CD14-positive monocyte (primary cell): ENCODE measurements around the gene STX8. TPM values are rescaled to one million over a fixed set of nuclear protein-coding genes. Genes with fewer than 3 reads are reported as not detected.

ENCODE experiments used
- DNase-seq, 3 donors: peaks; one replicate each; pipeline ENCODE4 v3.0.0-alpha.2; 2011 to 2022
- H2AFZ ChIP-seq: 2 replicates; pipeline ENCODE4 v1.6.0; 2012; ENCODE audit warnings: mild to moderate bottlenecking, low read depth, low read length, inconsistent platforms; ENCODE audit not compliant: insufficient read depth, poor library complexity, severe bottlenecking
- H3K27ac ChIP-seq, 2 donors: 1 replicate in 1 of 2; 2 replicates in 1 of 2; pipeline ENCODE4 v1.5.1; 2012 to 2013; ENCODE audit warnings: low read length in 2 of 2, control low read depth in 1 of 2, inconsistent platforms in 1 of 2, low read depth in 1 of 2, mild to moderate bottlenecking in 1 of 2
- H3K27me3 ChIP-seq, 2 donors: one replicate each; pipeline versions ENCODE4 v1.6.0 to v1.6.1; 2011 to 2013; ENCODE audit warnings: low read length in 2 of 2; ENCODE audit not compliant: control insufficient read depth in 2 of 2, insufficient read depth in 2 of 2
- H3K36me3 ChIP-seq, 2 donors: replicated peaks in 1 of 2; 1 replicate in 1 of 2; 2 replicates in 1 of 2; pipeline versions ENCODE4 v1.5.1 to v1.6.1; 2012 to 2013; ENCODE audit warnings: low read length in 2 of 2, control low read depth in 1 of 2, inconsistent platforms in 1 of 2, mild to moderate bottlenecking in 1 of 2; ENCODE audit not compliant: insufficient read depth in 2 of 2, control insufficient read depth in 1 of 2
- H3K4me1 ChIP-seq, 2 donors: 1 replicate in 1 of 2; 2 replicates in 1 of 2; pipeline versions ENCODE4 v1.5.1 to v1.6.1; 2012 to 2013; ENCODE audit warnings: low read length in 2 of 2, control low read depth in 1 of 2, inconsistent platforms in 1 of 2, mild to moderate bottlenecking in 1 of 2, moderate library complexity in 1 of 2; ENCODE audit not compliant: insufficient read depth in 2 of 2, control insufficient read depth in 1 of 2
- H3K4me2 ChIP-seq: replicated peaks from 2 replicates; pipeline ENCODE3; 2012; ENCODE audit warnings: low read length, moderate library complexity, mild to moderate bottlenecking; ENCODE audit not compliant: poor library complexity, severe bottlenecking; ENCODE audit errors: extremely low read depth
- H3K4me3 ChIP-seq, 3 experiments: fragments of 200-600 bp in 1 of 3; sonication (generic) in 1 of 3; replicated peaks in 1 of 3; 1 replicate in 2 of 3; 2 replicates in 1 of 3; pipeline ENCODE4 v1.5.1; 2011 to 2013; ENCODE audit warnings: low read length in 3 of 3, mild to moderate bottlenecking in 3 of 3, control low read depth in 2 of 3, low read depth in 2 of 3, inconsistent platforms in 1 of 3, moderate library complexity in 1 of 3
- H3K79me2 ChIP-seq: 2 replicates; pipeline ENCODE4 v1.6.0; 2012; ENCODE audit warnings: mild to moderate bottlenecking, control low read depth, inconsistent platforms, low read length, moderate library complexity; ENCODE audit not compliant: insufficient read depth
- H3K9ac ChIP-seq: 2 replicates; pipeline ENCODE4 v1.6.0; 2017; ENCODE audit warnings: low read length, mild to moderate bottlenecking; ENCODE audit not compliant: insufficient read depth, poor library complexity, severe bottlenecking
- H3K9me3 ChIP-seq, 2 donors: replicated peaks in 1 of 2; 1 replicate in 1 of 2; 2 replicates in 1 of 2; pipeline versions ENCODE4 v1.5.1 to v1.6.1; 2012 to 2013; ENCODE audit warnings: low read length in 2 of 2, control low read depth in 1 of 2; ENCODE audit not compliant: control insufficient read depth in 1 of 2, insufficient read depth in 1 of 2
- H4K20me1 ChIP-seq: 2 replicates; pipeline ENCODE4 v1.6.0; 2012; ENCODE audit warnings: mild to moderate bottlenecking, low read length, control low read depth, moderate library complexity; ENCODE audit not compliant: insufficient read depth
- H3K27ac Mint-ChIP-seq, 7 donors: one replicate each; pipeline ENCODE4 v1.8.0; 2020; ENCODE audit warnings: mild to moderate bottlenecking in 7 of 7, mixed read lengths in 7 of 7, moderate library complexity in 6 of 7, inconsistent platforms in 2 of 7
- H3K27me3 Mint-ChIP-seq, 3 donors: one replicate each; pipeline ENCODE4 v1.8.0; 2021 to 2022; ENCODE audit warnings: low read depth in 3 of 3, mild to moderate bottlenecking in 3 of 3, mixed read lengths in 3 of 3, moderate library complexity in 3 of 3, inconsistent platforms in 1 of 3
- H3K36me3 Mint-ChIP-seq, 2 donors: one replicate each; pipeline ENCODE4 v1.8.0; 2020; ENCODE audit warnings: mixed read lengths in 2 of 2, inconsistent platforms in 1 of 2, mild to moderate bottlenecking in 1 of 2
- H3K4me1 Mint-ChIP-seq: one replicate; pipeline ENCODE4 v1.8.0; 2020; ENCODE audit warnings: mild to moderate bottlenecking, mixed read lengths
- H3K4me3 Mint-ChIP-seq, 2 donors: one replicate each; pipeline ENCODE4 v1.8.0; 2020; ENCODE audit warnings: mild to moderate bottlenecking in 2 of 2, mixed read lengths in 2 of 2, moderate library complexity in 1 of 2
- H3K9me3 Mint-ChIP-seq, 7 donors: one replicate each; pipeline ENCODE4 v1.8.0; 2020 to 2022; ENCODE audit warnings: mixed read lengths in 7 of 7, mild to moderate bottlenecking in 6 of 7, moderate library complexity in 6 of 7, inconsistent platforms in 2 of 7
- WGBS: methylation state at CpG from one replicate; pipeline ENCODE4 v1.1.5; 2013; ENCODE audit warnings: missing lambda C conversion rate; ENCODE audit not compliant: insufficient coverage; 5-methylcytosine and 5-hydroxymethylcytosine counted together
- intact Hi-C, 2 donors: fragments of 100-400 bp; cut with micrococcal nuclease; formaldehyde crosslinking; loops; one replicate each; pipeline versions ENCODE4 v1.15.0 to v1.15.1; 2023
- polyA plus RNA-seq, 3 donors: library from polyadenylated mRNA; depleted of rRNA in 1 of 3; unstranded in 2 of 3; stranded (reverse) in 1 of 3; fragments of 300-500 nt in 2 of 3; fragments of >200 nt in 1 of 3; fragmentation: Illumina TruSeq in 2 of 3; gene quantifications; 1 replicate in 2 of 3; 2 replicates in 1 of 3; pipeline ENCODE4 v1.2.3, GENCODE V29; 2012 to 2021
- TF ChIP-seq, protein P1 (sequence below): fragments of 200-600 bp; IDR thresholded peaks from one replicate; pipeline ENCODE4 v1.8.0; 2022; ENCODE audit warnings: antibody characterized with exemption, mild to moderate bottlenecking

The STX8 gene
- polyA plus RNA-seq, 3 donors = 44.4 to 170 (median 142) TPM

DNA sequence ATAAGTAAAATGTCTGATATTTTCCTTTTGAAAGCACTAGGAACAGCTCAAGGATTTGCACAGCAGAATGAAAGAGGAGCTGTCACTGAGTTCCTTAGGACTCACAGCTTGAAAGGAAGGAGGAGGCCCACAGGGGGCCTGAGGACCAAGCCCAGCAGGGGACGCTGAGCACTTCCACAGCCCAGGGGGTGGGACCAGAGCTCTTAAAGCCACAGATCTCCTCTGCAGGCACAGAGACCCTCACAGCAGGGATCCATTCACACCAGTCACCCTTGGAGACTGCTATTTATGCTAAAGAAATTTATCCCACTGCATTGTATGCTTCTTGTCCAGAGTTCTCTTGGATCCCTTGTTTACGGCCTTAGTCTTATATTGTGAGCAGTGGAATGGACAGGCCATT, 253.3 kb downstream of the STX8 start:
- Mint-ChIP-seq H3K27ac (no peak overlapping the region), H3K36me3 (peaks cover 4 to 14% of the 10 kb centered on the region in 2 donors)
- intact Hi-C loops = no loop called here

DNA sequence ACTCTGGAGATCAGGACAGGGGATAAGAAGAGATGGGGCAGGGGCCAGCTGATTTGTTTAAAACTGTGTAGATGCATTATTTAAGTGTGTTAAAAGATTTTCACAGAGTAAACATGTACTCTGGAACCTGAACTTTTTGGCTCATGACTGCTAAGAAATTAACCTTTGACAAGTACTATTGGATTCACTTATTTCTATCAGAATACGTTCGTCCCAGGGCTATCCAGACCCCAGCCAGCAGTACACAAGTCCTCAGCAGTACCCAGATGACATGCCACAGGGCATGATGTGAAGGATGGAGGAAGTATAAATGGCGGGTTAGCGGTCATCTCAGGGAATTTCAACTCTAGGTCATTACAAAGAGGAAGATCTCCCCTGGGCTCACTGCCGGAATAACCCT, 253.7 kb downstream of the STX8 start:
- WGBS = 87% methylated on average over 3 of the region's 5 CpGs
- H3K4me3 ChIP-seq = no peak overlapping the region
- Mint-ChIP-seq H3K27ac (no peak overlapping the region), H3K4me1 (no peaks in the 10 kb centered on the region), H3K36me3 (peaks cover 4 to 14% of the 10 kb centered on the region in 2 donors), H3K9me3 (peaks cover 13 to 18% (median 15%) of the 10 kb centered on the region in 7 donors), H3K27me3 (peaks cover 0 to 2% (median 2%) of the 10 kb centered on the region in 3 donors), H3K4me3 (no peak overlapping the region)
- H3K4me2 ChIP-seq = no peak overlapping the region
- no peak overlapping the region for H3K27ac ChIP-seq
- no peak overlapping the region for H3K9ac ChIP-seq
- no peaks in the 10 kb centered on the region for H4K20me1 ChIP-seq
- no peaks in the 10 kb centered on the region for H3K36me3 ChIP-seq
- TF ChIP-seq, protein P1, sequence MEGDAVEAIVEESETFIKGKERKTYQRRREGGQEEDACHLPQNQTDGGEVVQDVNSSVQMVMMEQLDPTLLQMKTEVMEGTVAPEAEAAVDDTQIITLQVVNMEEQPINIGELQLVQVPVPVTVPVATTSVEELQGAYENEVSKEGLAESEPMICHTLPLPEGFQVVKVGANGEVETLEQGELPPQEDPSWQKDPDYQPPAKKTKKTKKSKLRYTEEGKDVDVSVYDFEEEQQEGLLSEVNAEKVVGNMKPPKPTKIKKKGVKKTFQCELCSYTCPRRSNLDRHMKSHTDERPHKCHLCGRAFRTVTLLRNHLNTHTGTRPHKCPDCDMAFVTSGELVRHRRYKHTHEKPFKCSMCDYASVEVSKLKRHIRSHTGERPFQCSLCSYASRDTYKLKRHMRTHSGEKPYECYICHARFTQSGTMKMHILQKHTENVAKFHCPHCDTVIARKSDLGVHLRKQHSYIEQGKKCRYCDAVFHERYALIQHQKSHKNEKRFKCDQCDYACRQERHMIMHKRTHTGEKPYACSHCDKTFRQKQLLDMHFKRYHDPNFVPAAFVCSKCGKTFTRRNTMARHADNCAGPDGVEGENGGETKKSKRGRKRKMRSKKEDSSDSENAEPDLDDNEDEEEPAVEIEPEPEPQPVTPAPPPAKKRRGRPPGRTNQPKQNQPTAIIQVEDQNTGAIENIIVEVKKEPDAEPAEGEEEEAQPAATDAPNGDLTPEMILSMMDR = no peak
- H3K27me3 ChIP-seq = no peaks in the 10 kb centered on the region
- no peaks in the 10 kb centered on the region for H3K79me2 ChIP-seq
- H2AFZ ChIP-seq = no peak overlapping the region
- no peaks in the 10 kb centered on the region for H3K4me1 ChIP-seq
- H3K9me3 ChIP-seq = peaks cover 10 to 12% of the 10 kb centered on the region in 2 donors
- DNase-seq = no peak
- intact Hi-C loops = no loop called here

More for the DNA sequence above, 253.3 kb downstream of the STX8 start:
- TF ChIP-seq, protein P1 = no peak
- H3K4me2 ChIP-seq = no peak overlapping the region
- H4K20me1 ChIP-seq = no peaks in the 10 kb centered on the region
- peaks cover 6 to 12% of the 10 kb centered on the region in 2 donors for H3K9me3 ChIP-seq
- H3K27me3 ChIP-seq = no peaks in the 10 kb centered on the region
- H3K9ac ChIP-seq = no peak overlapping the region
- no peaks in the 10 kb centered on the region for H3K36me3 ChIP-seq
- H2AFZ ChIP-seq = no peak overlapping the region
- WGBS = 50% methylated on average over 2 of the region's 2 CpGs
- Mint-ChIP-seq H3K27me3 (peaks cover 0 to 3% (median 2%) of the 10 kb centered on the region in 3 donors), H3K9me3 (peaks cover 10 to 17% (median 13%) of the 10 kb centered on the region in 7 donors), H3K4me3 (no peak overlapping the region), H3K4me1 (no peaks in the 10 kb centered on the region)
- no peak overlapping the region for H3K4me3 ChIP-seq
- no peak overlapping the region for H3K27ac ChIP-seq
- no peaks in the 10 kb centered on the region for H3K4me1 ChIP-seq
- no peaks in the 10 kb centered on the region for H3K79me2 ChIP-seq
- no peak for DNase-seq
